Pancreas (tissue), 10 donors: ENCODE results near the gene DNAH6. TPM values are rescaled to one million over a fixed set of nuclear protein-coding genes. Genes with fewer than 3 reads are reported as not detected.

Source experiments
- ATAC-seq, 4 donors: fragments of 200-7000 bp; cut with Tn5 transposase; one replicate each; pipeline versions ENCODE4 v1.8.0 to v1.9.1; 2020; ENCODE audit warnings: mild to moderate bottlenecking in 4 of 4, moderate library complexity in 4 of 4
- DNase-seq, 6 donors: peaks; one replicate each; pipeline ENCODE4 v3.0.0-alpha.2; 2020
- FAIRE-seq: peaks from 2 replicates; lab custom pipeline; 2012; peaks lifted over from hg19 to GRCh38; lab: Jason Lieb, UNC
- H3K27ac ChIP-seq, 4 donors: fragments of 200-600 bp; sonication (generic); 1 replicate in 3 of 4; 2 replicates in 1 of 4; pipeline versions ENCODE4 v1.5.0 to v1.8.0; 2020
- H3K27me3 ChIP-seq, 4 donors: fragments of 200-600 bp; one replicate each; pipeline ENCODE4 v1.8.0; 2021
- H3K36me3 ChIP-seq, 3 donors: fragments of 200-600 bp; sonication (generic) in 1 of 3; one replicate each; pipeline versions ENCODE4 v1.5.0 to v1.8.0; 2020 to 2021
- H3K4me1 ChIP-seq, 3 donors: fragments of 200-600 bp; one replicate each; pipeline ENCODE4 v1.8.0; 2021
- H3K4me3 ChIP-seq, 4 donors: fragments of 200-600 bp; sonication (generic) in 2 of 4; one replicate each; pipeline versions ENCODE4 v1.5.0 to v1.8.0; 2020 to 2021
- H3K9me3 ChIP-seq, 4 donors: fragments of 200-600 bp; one replicate each; pipeline ENCODE4 v1.8.0; 2021
- WGBS, 2 donors: extraction: QIAGEN DNeasy Blood & Tissue Kit; methylation state at CpG; one replicate each; pipeline ENCODE4 v1.1.7; 2013; 5-methylcytosine and 5-hydroxymethylcytosine counted together
- intact Hi-C, 3 donors: fragments of 100-400 bp; cut with DNase I; formaldehyde crosslinking; loops; one replicate each; pipeline versions ENCODE4 v1.11.1 to v1.14.2; 2022
- polyA plus RNA-seq, 2 donors: library from polyadenylated mRNA; stranded (reverse); fragments of 200-250 nt; gene quantifications; one replicate each; pipeline ENCODE4 v1.2.3, GENCODE V29; 2013
- total RNA-seq, 6 donors: library from RNA; stranded (reverse); fragmentation: NEBNext Ultra II Directional in 4 of 6; extraction: Animal tissue kit (Norgen Biotek cat#: 25700) in 4 of 6; gene quantifications; one replicate each; pipeline versions ENCODE4 v1.2.1 to v1.2.4, GENCODE V29; 2021 to 2023
- TF ChIP-seq, protein P1 (sequence below), 4 donors: fragments of 200-600 bp; sonication (generic) in 3 of 4; IDR thresholded peaks; one replicate each; pipeline versions ENCODE4 v1.5.0 to v1.8.0; 2021; ENCODE audit warnings: antibody characterized with exemption in 4 of 4
- donor health status: healthy with polysubstance abuse.
- donor health status: DM: no; HTN: no; CAD: no; lungs with moderate emphysema.
- donor health status: DM: no; HTN: no; CAD: no.
- donor health status: control.
- donor health status: control.
- donor health status: Bipolar disorder and iron deficiency.
- donor health status: DM: yes; HTN: yes; CAD: no.
- donor health status: DM: no; HTN: no; CAD: no.
- donor health status: DM: no; HTN: no; CAD: no.
- donor health status: DM: yes; HTN: yes; CAD: no.

The DNAH6 gene
- total and polyA plus RNA-seq, 8 donors: 0.19 to 1.6 (median 0.81) TPM

- no peak overlapping the region for H3K27ac ChIP-seq
- WGBS, 2 donors: 34 to 36% methylated on average over 4 of the region's 4 CpGs
- no peak for ATAC-seq
- peaks cover 7 to 21% (median 7%) of the 10 kb centered on the region in 3 donors for H3K4me1 ChIP-seq
- FAIRE-seq: no peak
- no peaks in the 10 kb centered on the region for H3K9me3 ChIP-seq
- peak in 1 of 6 donors; percentile 24 for DNase-seq
- intact Hi-C loops: no loop called here
- TF ChIP-seq, protein P1, sequence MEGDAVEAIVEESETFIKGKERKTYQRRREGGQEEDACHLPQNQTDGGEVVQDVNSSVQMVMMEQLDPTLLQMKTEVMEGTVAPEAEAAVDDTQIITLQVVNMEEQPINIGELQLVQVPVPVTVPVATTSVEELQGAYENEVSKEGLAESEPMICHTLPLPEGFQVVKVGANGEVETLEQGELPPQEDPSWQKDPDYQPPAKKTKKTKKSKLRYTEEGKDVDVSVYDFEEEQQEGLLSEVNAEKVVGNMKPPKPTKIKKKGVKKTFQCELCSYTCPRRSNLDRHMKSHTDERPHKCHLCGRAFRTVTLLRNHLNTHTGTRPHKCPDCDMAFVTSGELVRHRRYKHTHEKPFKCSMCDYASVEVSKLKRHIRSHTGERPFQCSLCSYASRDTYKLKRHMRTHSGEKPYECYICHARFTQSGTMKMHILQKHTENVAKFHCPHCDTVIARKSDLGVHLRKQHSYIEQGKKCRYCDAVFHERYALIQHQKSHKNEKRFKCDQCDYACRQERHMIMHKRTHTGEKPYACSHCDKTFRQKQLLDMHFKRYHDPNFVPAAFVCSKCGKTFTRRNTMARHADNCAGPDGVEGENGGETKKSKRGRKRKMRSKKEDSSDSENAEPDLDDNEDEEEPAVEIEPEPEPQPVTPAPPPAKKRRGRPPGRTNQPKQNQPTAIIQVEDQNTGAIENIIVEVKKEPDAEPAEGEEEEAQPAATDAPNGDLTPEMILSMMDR (IDR thresholded peaks at IDR 0.05): no peak
- no peaks in the 10 kb centered on the region for H3K36me3 ChIP-seq
- H3K4me3 ChIP-seq: no peak overlapping the region
- H3K27me3 ChIP-seq: no peaks in the 10 kb centered on the region
Measured at GRCh38 chr2:84474176-84474575, 42.1 kb upstream of the DNAH6 start.

- ATAC-seq (no peak), FAIRE-seq (no peak), DNase-seq (no peak)
- Histone ChIP-seq H3K9me3 (no peaks in the 10 kb centered on the region), H3K36me3 (no peaks in the 10 kb centered on the region), H3K4me3 (no peak overlapping the region), H3K4me1 (peaks cover 3 to 13% (median 3%) of the 10 kb centered on the region in 3 donors), H3K27me3 (no peaks in the 10 kb centered on the region), H3K27ac (no peak overlapping the region)
- TF ChIP-seq, protein P1 (IDR thresholded peaks at IDR 0.05): no peak
- intact Hi-C loops: no loop called here
- 89 to 94% methylated on average over 1 of the region's 1 CpG for WGBS, 2 donors
Measured at GRCh38 chr2:84477886-84478285, 38.4 kb upstream of the DNAH6 start.

- WGBS, 2 donors: 93 to 98% methylated on average over 3 of the region's 3 CpGs
- no peaks in the 10 kb centered on the region for H3K36me3 ChIP-seq
- no peak for ATAC-seq
Measured at GRCh38 chr2:84478867-84479266, 37.4 kb upstream of the DNAH6 start.

GRCh38 chr2:84481702-84482101, 34.6 kb upstream of the DNAH6 start:
- intact Hi-C loops: no loop called here
- ATAC-seq: no peak
- 76% methylated on average over 5 of the region's 5 CpGs for WGBS, 2 donors

More at GRCh38 chr2:84478867-84479266, 37.4 kb upstream of the DNAH6 start:
- Histone ChIP-seq H3K9me3 (no peaks in the 10 kb centered on the region), H3K27me3 (no peaks in the 10 kb centered on the region), H3K27ac (no peak overlapping the region), H3K4me3 (no peak overlapping the region), H3K4me1 (peaks cover 0 to 12% (median 0%) of the 10 kb centered on the region in 3 donors)
- DNase-seq: no peak
- intact Hi-C loops: no loop called here
- TF ChIP-seq, protein P1 (IDR thresholded peaks at IDR 0.05): no peak
- FAIRE-seq: no peak

DNA sequence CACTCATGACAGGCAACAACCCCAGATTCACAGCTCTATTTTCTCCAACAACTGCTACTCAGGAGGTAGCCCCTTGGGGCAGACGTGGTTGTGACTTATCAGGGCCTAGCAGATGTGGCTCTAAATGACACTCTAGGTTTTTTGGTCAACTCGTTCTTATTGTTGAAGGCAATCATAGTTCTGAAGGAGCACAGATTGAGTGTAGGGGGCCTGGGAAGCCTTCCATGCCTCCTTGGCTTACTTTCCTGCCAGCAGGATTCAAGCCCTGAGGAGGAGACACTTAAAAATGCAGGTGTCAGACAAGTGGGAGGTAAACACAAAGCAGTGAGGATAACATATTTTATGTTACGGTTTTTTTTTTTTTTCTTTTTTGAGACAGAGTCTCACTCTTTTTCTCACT, 33.7 kb upstream of the DNAH6 start:
- DNase-seq (no peak), ATAC-seq (no peak), FAIRE-seq (no peak)
- Histone ChIP-seq H3K27me3 (no peaks in the 10 kb centered on the region), H3K27ac (no peak overlapping the region), H3K36me3 (no peaks in the 10 kb centered on the region), H3K4me1 (peaks cover 8 to 27% (median 17%) of the 10 kb centered on the region in 3 donors), H3K4me3 (no peak overlapping the region), H3K9me3 (no peaks in the 10 kb centered on the region)
- 63 to 70% methylated on average over 3 of the region's 3 CpGs for WGBS, 2 donors
- TF ChIP-seq, protein P1 (IDR thresholded peaks at IDR 0.05): no peak
- intact Hi-C loops: no loop called here

More at GRCh38 chr2:84481702-84482101, 34.6 kb upstream of the DNAH6 start:
- Histone ChIP-seq H3K36me3 (no peaks in the 10 kb centered on the region), H3K4me1 (peaks cover 8 to 19% (median 8%) of the 10 kb centered on the region in 3 donors), H3K27ac (no peak overlapping the region), H3K27me3 (no peaks in the 10 kb centered on the region), H3K9me3 (no peaks in the 10 kb centered on the region), H3K4me3 (no peak overlapping the region)
- FAIRE-seq: no peak
- DNase-seq: no peak
- TF ChIP-seq, protein P1 (IDR thresholded peaks at IDR 0.05): no peak
